Measurements from ENCODE around the gene IKZF5. TPM values are rescaled to one million over a fixed set of nuclear protein-coding genes. Genes with fewer than 3 reads are reported as not detected.

Gene IKZF5
- total and polyA plus RNA-seq, 2 of the 4 experiments (the other 2 are of a cell fraction): 2.9 to 4.4 TPM

DNA sequence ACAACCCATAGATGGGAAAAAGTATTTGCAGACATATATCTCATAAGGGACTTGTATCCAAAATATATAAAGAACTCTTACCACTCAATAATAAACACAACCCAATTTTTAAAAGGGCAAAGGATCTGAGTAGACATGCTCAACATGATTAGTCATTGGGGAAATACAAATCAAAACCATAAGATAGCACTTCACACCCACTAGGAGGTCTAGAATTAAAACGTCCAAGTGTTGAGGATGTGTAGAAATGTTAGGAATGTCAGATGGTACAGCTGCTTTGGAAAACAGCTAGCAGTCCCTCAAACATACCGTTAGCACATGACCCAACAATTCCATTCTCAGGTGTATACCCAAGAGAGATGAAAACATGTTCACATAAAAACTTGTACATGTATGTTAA is 20.1 kb downstream of the IKZF5 start:
- no peak overlapping the region for H3K4me2 ChIP-seq (ENCODE audit: low read depth, low read length)
- no peak overlapping the region for H3K9ac ChIP-seq (ENCODE audit: low read depth, low read length)
- no peaks in the 10 kb centered on the region for H4K20me1 ChIP-seq (ENCODE audit: insufficient read depth, low read length)
- H4K5ac ChIP-seq (ENCODE audit: low read depth, low read length): no peak overlapping the region
- DNase-seq: no peak
- H2BK5ac ChIP-seq (ENCODE audit: low read depth, low read length, poor library complexity, severe bottlenecking): no peak overlapping the region
- H3K18ac ChIP-seq (ENCODE audit: low read depth, low read length): no peak overlapping the region
- no peak for TF ChIP-seq NFE2L2 (IDR thresholded peaks at IDR 0.05; ENCODE audit: low read depth, low read length)
- TF ChIP-seq, protein P1, sequence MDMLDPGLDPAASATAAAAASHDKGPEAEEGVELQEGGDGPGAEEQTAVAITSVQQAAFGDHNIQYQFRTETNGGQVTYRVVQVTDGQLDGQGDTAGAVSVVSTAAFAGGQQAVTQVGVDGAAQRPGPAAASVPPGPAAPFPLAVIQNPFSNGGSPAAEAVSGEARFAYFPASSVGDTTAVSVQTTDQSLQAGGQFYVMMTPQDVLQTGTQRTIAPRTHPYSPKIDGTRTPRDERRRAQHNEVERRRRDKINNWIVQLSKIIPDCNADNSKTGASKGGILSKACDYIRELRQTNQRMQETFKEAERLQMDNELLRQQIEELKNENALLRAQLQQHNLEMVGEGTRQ (IDR thresholded peaks at IDR 0.05; ENCODE audit: low read depth, low read length): no peak
- no peak for TF ChIP-seq POLR2A (IDR thresholded peaks at IDR 0.05; ENCODE audit: low read depth, low read length)
- no peak for TF ChIP-seq MAFK (IDR thresholded peaks at IDR 0.05; ENCODE audit: low read depth, low read length)
- TF ChIP-seq BHLHE40 (IDR thresholded peaks at IDR 0.05; ENCODE audit: low read depth, low read length): no peak
- TF ChIP-seq MXI1 (IDR thresholded peaks at IDR 0.05; ENCODE audit: borderline replicate concordance, low read depth, low read length): no peak
- no peak for TF ChIP-seq FOS (IDR thresholded peaks at IDR 0.05; ENCODE audit: low read depth, low read length)
- POLR2A ChIA-PET (ENCODE audit: unreplicated experiment): no interaction called here
- no peak overlapping the region for H3K56ac ChIP-seq (ENCODE audit: extremely low read depth, insufficient read depth, low read length)
- H3K27me3 ChIP-seq (ENCODE audit: control insufficient read depth, insufficient read depth, low read length): no peaks in the 10 kb centered on the region
- no peak overlapping the region for H2BK20ac ChIP-seq (ENCODE audit: low read depth, low read length)
- no peak overlapping the region for H3K14ac ChIP-seq (replicated peaks; ENCODE audit: low read depth, low read length)
- H2AK9ac ChIP-seq (replicated peaks; ENCODE audit: low read depth, low read length, poor library complexity): no peak overlapping the region
- intact Hi-C loops (cut with micrococcal nuclease) (loop anchor here (10.0 kb wide), 1 partner anchor 344 kb away; no protein-coding TSS in a partner anchor), dilution Hi-C loops (cut with HindIII; ENCODE audit: low sequenced_read_pairs, unreplicated experiment) (no loop called here), in situ Hi-C loops (cut with MboI; ENCODE audit: low sequenced_read_pairs) (no loop called here)
- no peak overlapping the region for H3K4ac ChIP-seq (ENCODE audit: low read depth, low read length)
- peaks cover 3% of the 10 kb centered on the region for H3K36me3 ChIP-seq (ENCODE audit: control insufficient read depth, insufficient read depth, low read length)
- CTCF ChIA-PET: no interaction called here
- no peak overlapping the region for H2BK15ac ChIP-seq (ENCODE audit: low read depth, low read length)
- H2AFZ ChIP-seq (replicated peaks; ENCODE audit: low read length, poor library complexity): no peak overlapping the region
- H3K79me1 ChIP-seq (ENCODE audit: low read depth in 1 of 2, low read length in 2 of 2): no peaks in the 10 kb centered on the region
- no peaks in the 10 kb centered on the region; the same call in 1 of the 2 replicates for H3K9me1 ChIP-seq (ENCODE audit: insufficient read depth, low read length)
- H3K27ac ChIP-seq (ENCODE audit: insufficient read depth, low read length): no peak overlapping the region
- H4K8ac ChIP-seq (ENCODE audit: low read depth in 2 of 2, low read length in 2 of 2): no peak overlapping the region
- H3K9me3 ChIP-seq (ENCODE audit: control insufficient read depth, insufficient read depth, low read length): no peaks in the 10 kb centered on the region
- H4K91ac ChIP-seq (ENCODE audit: insufficient read depth, low read depth, low read length): no peak overlapping the region
- no peak overlapping the region for H2AK5ac ChIP-seq (ENCODE audit: low read depth, low read length)
- H3K4me3 ChIP-seq (ENCODE audit: insufficient read depth, low read depth, low read length): no peak overlapping the region
- BruUV-seq (replicated peaks): no TSS peak
- no peak for ATAC-seq (ENCODE audit: low read depth)
- no peak overlapping the region for H2BK120ac ChIP-seq (ENCODE audit: low read depth, low read length)
- H3K4me1 ChIP-seq (ENCODE audit: control insufficient read depth, insufficient read depth, low read length): no peaks in the 10 kb centered on the region
- WGBS, 2 experiments (ENCODE audit: extremely low coverage in 2 of 2, insufficient read length in 1 of 2): no CpG with 5 or more reads among the region's 2 CpGs
- H3K23ac ChIP-seq (ENCODE audit: low read depth, low read length): no peak overlapping the region

Data from IMR-90 (cell line).